ENCODE measurements around the gene FRMD7.
"Not testable (repeated sequence)": the region's sequence is repeated elsewhere in the genome, so short reads cannot be mapped to it uniquely, and the experiment has no call there.

Gene FRMD7

GRCh38 chrX:132127743-132128142, at the start of gene FRMD7:
FRMD7 (minus strand) TSS chrX:132128020; CDS start chrX:132127844, 176 bp downstream.
- Mint-ChIP-seq H3K4me3 (no peak within 1 kb of the TSS), H3K27me3 (no peaks in the 10 kb centered on the region), H3K27ac (no peak within 1 kb of the TSS), H3K9me3 (no peaks in the 10 kb centered on the region), H3K36me3 (no peaks in the 10 kb centered on the region), H3K4me1 (no peaks in the 10 kb centered on the region)
- ATAC-seq = no peak

- Mint-ChIP-seq H3K4me1 (no peaks in the 10 kb centered on the region), H3K27ac (no peak overlapping the region), H3K27me3 (no peaks in the 10 kb centered on the region), H3K9me3 (no peaks in the 10 kb centered on the region), H3K4me3 (no peak overlapping the region), H3K36me3 (no peaks in the 10 kb centered on the region)
- no peak for ATAC-seq
These were observed 45.8 kb upstream of the FRMD7 start for GRCh38 chrX:132173647-132174046.

GRCh38 chrX:132171881-132172280, 44.1 kb upstream of the FRMD7 start:
- Mint-ChIP-seq H3K36me3 (no peaks in the 10 kb centered on the region), H3K4me3 (no peak overlapping the region), H3K27me3 (no peaks in the 10 kb centered on the region), H3K9me3 (no peaks in the 10 kb centered on the region), H3K27ac (no peak overlapping the region), H3K4me1 (no peaks in the 10 kb centered on the region)
- no peak for ATAC-seq

- no peak overlapping the region for H3K4me3 Mint-ChIP-seq
- no peak overlapping the region for H3K27ac Mint-ChIP-seq
- H3K4me1 Mint-ChIP-seq = no peaks in the 10 kb centered on the region
- no peaks in the 10 kb centered on the region for H3K36me3 Mint-ChIP-seq
- no peaks in the 10 kb centered on the region for H3K27me3 Mint-ChIP-seq
- H3K9me3 Mint-ChIP-seq = no peaks in the 10 kb centered on the region
- ATAC-seq = no peak
These were observed 43.7 kb upstream of the FRMD7 start for GRCh38 chrX:132171478-132171877.

- Mint-ChIP-seq H3K27ac (no peak overlapping the region), H3K9me3 (no peaks in the 10 kb centered on the region), H3K4me3 (no peak overlapping the region), H3K36me3 (no peaks in the 10 kb centered on the region), H3K27me3 (no peaks in the 10 kb centered on the region), H3K4me1 (no peaks in the 10 kb centered on the region)
- ATAC-seq = no peak
These were observed 41.7 kb upstream of the FRMD7 start for GRCh38 chrX:132169554-132169953.

- Mint-ChIP-seq H3K9me3 (peaks cover 2% of the 10 kb centered on the region), H3K27me3 (peaks cover 16% of the 10 kb centered on the region), H3K27ac (no peak overlapping the region), H3K4me1 (no peaks in the 10 kb centered on the region), H3K4me3 (no peak overlapping the region), H3K36me3 (no peaks in the 10 kb centered on the region)
- no peak for ATAC-seq
These were observed 37.8 kb upstream of the FRMD7 start for GRCh38 chrX:132165651-132166050.

- Mint-ChIP-seq H3K27ac (no peak overlapping the region), H3K9me3 (peaks cover 2% of the 10 kb centered on the region), H3K4me1 (no peaks in the 10 kb centered on the region), H3K27me3 (peaks cover 16% of the 10 kb centered on the region), H3K4me3 (no peak overlapping the region), H3K36me3 (no peaks in the 10 kb centered on the region)
- no peak for ATAC-seq
These were observed 37.2 kb upstream of the FRMD7 start for GRCh38 chrX:132165005-132165404.

- not testable (repeated sequence) for H3K9me3 Mint-ChIP-seq, H3K36me3 Mint-ChIP-seq, ATAC-seq, H3K27ac Mint-ChIP-seq, H3K4me1 Mint-ChIP-seq, H3K4me3 Mint-ChIP-seq
- peaks cover 16% of the 10 kb centered on the region for H3K27me3 Mint-ChIP-seq
These were observed 35.3 kb upstream of the FRMD7 start for GRCh38 chrX:132163094-132163493.

- Mint-ChIP-seq H3K4me1 (no peaks in the 10 kb centered on the region), H3K27ac (no peak overlapping the region), H3K4me3 (no peak overlapping the region), H3K36me3 (no peaks in the 10 kb centered on the region), H3K27me3 (no peaks in the 10 kb centered on the region), H3K9me3 (no peaks in the 10 kb centered on the region)
- ATAC-seq = no peak
These were observed 25.3 kb upstream of the FRMD7 start for GRCh38 chrX:132153166-132153565.

- H3K36me3 Mint-ChIP-seq = no peaks in the 10 kb centered on the region
- no peaks in the 10 kb centered on the region for H3K27me3 Mint-ChIP-seq
- H3K4me3 Mint-ChIP-seq = no peak overlapping the region
- H3K27ac Mint-ChIP-seq = no peak overlapping the region
- H3K4me1 Mint-ChIP-seq = no peaks in the 10 kb centered on the region
- no peak for ATAC-seq
- no peaks in the 10 kb centered on the region for H3K9me3 Mint-ChIP-seq
These were observed 18.6 kb upstream of the FRMD7 start for GRCh38 chrX:132146456-132146855.

- no peak for ATAC-seq
- Mint-ChIP-seq H3K9me3 (no peaks in the 10 kb centered on the region), H3K4me3 (no peak overlapping the region), H3K27ac (no peak overlapping the region), H3K36me3 (no peaks in the 10 kb centered on the region), H3K4me1 (no peaks in the 10 kb centered on the region), H3K27me3 (no peaks in the 10 kb centered on the region)
These were observed 16.2 kb upstream of the FRMD7 start for GRCh38 chrX:132144061-132144460.

GRCh38 chrX:132125906-132126305, 1.9 kb downstream of the FRMD7 start:
- no peaks in the 10 kb centered on the region for H3K36me3 Mint-ChIP-seq
- H3K4me3 Mint-ChIP-seq = no peak overlapping the region
- no peaks in the 10 kb centered on the region for H3K27me3 Mint-ChIP-seq
- H3K27ac Mint-ChIP-seq = no peak overlapping the region
- H3K4me1 Mint-ChIP-seq = no peaks in the 10 kb centered on the region
- no peak for ATAC-seq
- H3K9me3 Mint-ChIP-seq = no peaks in the 10 kb centered on the region

- Mint-ChIP-seq H3K27me3 (no peaks in the 10 kb centered on the region), H3K9me3 (no peaks in the 10 kb centered on the region), H3K4me3 (no peak overlapping the region), H3K4me1 (no peaks in the 10 kb centered on the region), H3K27ac (no peak overlapping the region), H3K36me3 (no peaks in the 10 kb centered on the region)
- no peak for ATAC-seq
These were observed 6.9 kb downstream of the FRMD7 start for GRCh38 chrX:132120913-132121312.

- H3K4me1 Mint-ChIP-seq = no peaks in the 10 kb centered on the region
- no peaks in the 10 kb centered on the region for H3K27me3 Mint-ChIP-seq
- no peaks in the 10 kb centered on the region for H3K9me3 Mint-ChIP-seq
- H3K4me3 Mint-ChIP-seq = no peak overlapping the region
- H3K27ac Mint-ChIP-seq = no peak overlapping the region
- no peaks in the 10 kb centered on the region for H3K36me3 Mint-ChIP-seq
- no peak for ATAC-seq
These were observed 7.9 kb downstream of the FRMD7 start for GRCh38 chrX:132119821-132120515.

GRCh38 chrX:132119283-132119682, 8.5 kb downstream of the FRMD7 start:
- Mint-ChIP-seq H3K27ac (no peak overlapping the region), H3K4me3 (no peak overlapping the region), H3K36me3 (no peaks in the 10 kb centered on the region), H3K4me1 (no peaks in the 10 kb centered on the region), H3K9me3 (no peaks in the 10 kb centered on the region), H3K27me3 (no peaks in the 10 kb centered on the region)
- no peak for ATAC-seq

GRCh38 chrX:132118358-132118757, 9.5 kb downstream of the FRMD7 start:
- no peak overlapping the region for H3K4me3 Mint-ChIP-seq
- no peaks in the 10 kb centered on the region for H3K36me3 Mint-ChIP-seq
- no peaks in the 10 kb centered on the region for H3K9me3 Mint-ChIP-seq
- H3K27ac Mint-ChIP-seq = no peak overlapping the region
- H3K27me3 Mint-ChIP-seq = no peaks in the 10 kb centered on the region
- H3K4me1 Mint-ChIP-seq = no peaks in the 10 kb centered on the region
- no peak for ATAC-seq

- H3K9me3 Mint-ChIP-seq = no peaks in the 10 kb centered on the region
- no peak overlapping the region for H3K4me3 Mint-ChIP-seq
- no peaks in the 10 kb centered on the region for H3K27me3 Mint-ChIP-seq
- no peak for ATAC-seq
- H3K4me1 Mint-ChIP-seq = no peaks in the 10 kb centered on the region
- H3K36me3 Mint-ChIP-seq = no peaks in the 10 kb centered on the region
- no peak overlapping the region for H3K27ac Mint-ChIP-seq
These were observed 12.0 kb downstream of the FRMD7 start for GRCh38 chrX:132115792-132116191.

Measured in stimulated activated memory B cell treated with anti-CD40 and anti-IgM and Interleukin-4, amounts not matched to agents 10 μg/mL and 1 μg/mL and 100 μg/mL, for 72 hours (primary cell).